Activated CD4-positive, alpha-beta T cell treated with anti-CD3 and anti-CD28 coated beads, Interleukin-2, Interleukin-4, amounts not matched to agents 100 ng/mL and 50 ng/mL, durations not matched to agents 16 hours and 8 hours (primary cell): ENCODE data around the gene RASA3.
"Not testable (repeated sequence)": the region's sequence is repeated elsewhere in the genome, so short reads cannot be mapped to it uniquely, and the experiment has no call there.

Experiments
- DNase-seq: peaks from one replicate; pipeline ENCODE4 v3.0.0-alpha.2; 2020; ENCODE audit warnings: low spot score

RASA3 gene

DNA sequence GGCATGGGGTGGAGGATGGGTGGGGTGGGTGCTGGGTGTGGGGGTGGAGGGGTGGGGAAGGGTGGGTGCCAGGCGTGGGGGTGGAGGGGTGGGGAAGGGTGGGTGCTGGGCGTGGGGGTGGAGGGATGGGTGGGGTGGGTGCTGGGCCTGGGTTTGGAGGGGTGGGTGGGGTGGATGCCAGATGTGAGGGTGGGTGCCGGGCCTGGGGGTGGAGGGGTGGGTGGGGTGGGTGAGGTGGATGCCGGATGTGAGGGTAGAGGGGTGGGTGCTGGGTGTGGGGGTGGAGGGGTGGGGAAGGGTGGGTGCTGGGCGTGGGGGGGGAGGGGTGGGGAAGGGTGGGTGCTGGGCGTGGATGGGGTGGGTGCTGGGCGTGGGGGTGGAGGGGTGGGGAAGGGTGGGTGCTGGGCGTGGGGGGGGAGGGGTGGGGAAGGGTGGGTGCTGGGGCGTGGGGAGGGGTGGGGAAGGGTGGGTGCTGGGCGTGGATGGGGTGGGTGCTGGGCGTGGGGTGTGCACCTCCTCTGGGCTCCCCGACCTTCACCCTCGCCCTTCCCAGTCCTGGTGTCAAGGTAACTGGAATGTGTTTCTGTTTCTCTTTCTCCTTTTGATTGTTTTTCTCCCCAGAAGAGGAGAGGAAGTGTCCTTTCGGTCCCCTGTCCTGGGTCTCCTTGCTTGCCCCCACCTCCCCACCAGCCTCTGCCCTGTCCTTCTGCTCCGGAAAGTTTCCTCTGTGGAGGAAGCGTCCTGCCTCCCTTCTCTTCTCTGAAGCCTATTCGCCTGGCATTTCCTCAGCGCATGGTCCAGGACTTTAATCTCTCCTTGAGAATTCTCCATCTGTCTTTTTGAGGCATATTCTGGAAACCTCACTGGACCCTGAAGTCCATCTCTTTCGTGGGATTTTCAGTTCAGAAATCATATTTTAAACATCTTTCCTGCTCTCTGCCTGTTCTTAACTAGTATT, 23.8 kb upstream of the RASA3 start:
- no peak for DNase-seq

- no peak for DNase-seq
Measured at GRCh38 chr13:114155320-114155719, 22.9 kb upstream of the RASA3 start.

DNA sequence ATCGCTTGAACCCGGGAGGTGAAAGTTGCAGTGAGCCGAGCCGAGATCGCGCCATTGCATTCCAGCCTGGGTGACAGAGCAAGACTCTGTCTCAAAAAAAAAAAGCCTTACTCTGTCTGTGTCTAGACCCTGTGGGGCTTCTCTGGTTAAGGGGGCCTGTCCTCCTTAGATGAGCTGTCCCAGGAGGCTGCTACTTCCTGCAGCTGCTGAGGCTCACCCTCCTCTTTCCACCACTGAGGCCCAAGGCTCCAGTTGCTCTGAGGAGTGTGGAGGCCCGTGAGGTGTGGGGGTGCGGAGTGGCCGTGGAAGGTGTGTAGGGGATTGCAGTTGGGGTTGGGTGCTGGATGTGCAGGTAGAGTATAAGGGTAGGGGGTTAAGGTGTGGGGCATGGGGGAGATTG, 22.1 kb upstream of the RASA3 start:
- DNase-seq = no peak

GRCh38 chr13:114153485-114154080, 21.2 kb upstream of the RASA3 start:
- DNase-seq = no peak

DNA sequence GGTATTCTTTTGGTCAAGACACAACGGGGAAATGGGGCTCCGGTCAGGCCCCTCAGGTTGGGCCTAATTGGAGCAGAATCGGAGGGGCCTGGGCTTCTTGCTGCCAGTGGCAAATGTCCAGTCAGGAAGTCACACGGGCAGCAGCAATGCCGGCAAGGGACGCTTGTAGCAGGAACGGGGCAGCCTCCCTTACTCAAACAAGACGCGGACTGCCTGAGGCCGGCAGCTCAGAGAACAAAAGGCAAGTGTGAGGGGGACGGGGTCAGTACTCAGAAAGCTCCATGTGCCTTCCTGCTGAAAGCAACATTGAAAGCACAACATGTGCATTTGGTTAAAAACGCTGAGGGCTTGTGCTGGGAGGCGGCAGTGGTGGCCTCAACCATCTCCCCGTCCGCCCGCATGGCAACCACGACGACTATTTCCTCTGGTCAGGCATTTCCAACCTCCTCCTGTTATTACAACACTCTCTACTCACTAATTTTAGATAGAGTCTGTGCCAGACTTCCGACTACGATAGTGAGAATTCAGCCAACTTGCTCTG, 20.5 kb upstream of the RASA3 start:
- no peak for DNase-seq

GRCh38 chr13:114152285-114152645, 19.8 kb upstream of the RASA3 start:
- DNase-seq = no peak

GRCh38 chr13:114151565-114152284, 19.3 kb upstream of the RASA3 start:
- no peak for DNase-seq

- no peak for DNase-seq
Measured at GRCh38 chr13:114151031-114151430, 18.6 kb upstream of the RASA3 start.

DNA sequence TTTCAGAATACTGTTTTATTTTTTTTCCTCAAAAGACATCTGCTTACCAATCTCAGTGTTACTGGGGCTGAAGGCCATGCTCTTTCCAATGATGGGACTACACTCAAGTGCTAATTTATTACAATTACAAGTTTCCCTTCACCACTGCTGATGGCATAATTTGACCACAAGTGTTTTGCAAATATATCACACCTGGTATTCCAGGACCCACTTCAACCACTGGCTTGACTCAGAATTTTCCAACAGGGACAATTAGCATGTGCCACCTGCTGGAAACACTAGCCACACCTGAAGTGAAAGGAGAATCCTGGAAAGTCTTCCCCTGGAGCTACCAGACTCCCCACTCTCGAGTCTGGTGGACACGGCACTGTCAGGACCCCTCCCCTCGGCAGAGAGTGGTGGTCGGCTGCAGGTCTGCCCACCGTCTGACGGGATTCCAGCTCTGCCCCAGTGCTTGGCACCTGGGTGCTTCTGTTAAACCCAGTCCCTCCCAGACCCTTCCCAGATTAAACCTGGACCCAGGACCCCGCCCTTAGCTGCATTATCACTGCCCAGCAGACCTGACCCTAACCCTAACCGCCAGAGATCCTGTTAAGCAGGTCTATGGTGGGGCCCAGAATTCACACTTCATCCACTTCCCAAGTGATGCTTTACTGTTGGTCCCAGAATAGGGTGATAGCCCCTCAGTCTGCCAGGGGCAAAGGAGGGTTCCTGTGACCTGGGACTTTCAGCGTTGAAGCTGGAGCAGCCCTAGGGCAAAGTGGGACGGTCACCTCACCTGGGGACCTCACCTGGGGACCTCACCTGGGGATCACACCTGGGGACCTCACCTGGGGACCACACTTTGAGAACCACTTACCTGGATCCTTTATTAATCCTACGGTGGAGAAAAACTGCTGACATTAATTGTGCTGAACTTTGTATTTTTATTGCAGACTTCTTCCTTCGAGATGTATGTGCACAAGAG, 17.6 kb upstream of the RASA3 start:
- DNase-seq = no peak

GRCh38 chr13:114148886-114149285, 16.5 kb upstream of the RASA3 start:
- not testable (repeated sequence) for DNase-seq

DNA sequence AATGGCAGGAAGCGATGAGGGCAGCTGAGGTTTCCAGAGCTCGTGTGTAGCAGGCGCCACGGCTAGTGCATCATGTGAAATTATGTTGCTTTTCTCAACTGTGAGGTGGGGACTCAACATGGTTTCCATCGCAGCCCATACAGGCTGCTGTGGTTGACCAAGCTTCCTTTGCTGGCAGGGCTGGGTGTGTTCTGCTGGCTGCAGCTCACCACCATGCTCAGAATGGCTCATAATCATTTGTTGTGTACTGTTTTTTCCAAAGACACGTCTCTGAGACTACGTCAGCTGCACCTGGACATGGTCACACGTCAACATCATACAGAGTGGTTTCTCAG, 16.1 kb upstream of the RASA3 start:
- peak; percentile 79 for DNase-seq

DNA sequence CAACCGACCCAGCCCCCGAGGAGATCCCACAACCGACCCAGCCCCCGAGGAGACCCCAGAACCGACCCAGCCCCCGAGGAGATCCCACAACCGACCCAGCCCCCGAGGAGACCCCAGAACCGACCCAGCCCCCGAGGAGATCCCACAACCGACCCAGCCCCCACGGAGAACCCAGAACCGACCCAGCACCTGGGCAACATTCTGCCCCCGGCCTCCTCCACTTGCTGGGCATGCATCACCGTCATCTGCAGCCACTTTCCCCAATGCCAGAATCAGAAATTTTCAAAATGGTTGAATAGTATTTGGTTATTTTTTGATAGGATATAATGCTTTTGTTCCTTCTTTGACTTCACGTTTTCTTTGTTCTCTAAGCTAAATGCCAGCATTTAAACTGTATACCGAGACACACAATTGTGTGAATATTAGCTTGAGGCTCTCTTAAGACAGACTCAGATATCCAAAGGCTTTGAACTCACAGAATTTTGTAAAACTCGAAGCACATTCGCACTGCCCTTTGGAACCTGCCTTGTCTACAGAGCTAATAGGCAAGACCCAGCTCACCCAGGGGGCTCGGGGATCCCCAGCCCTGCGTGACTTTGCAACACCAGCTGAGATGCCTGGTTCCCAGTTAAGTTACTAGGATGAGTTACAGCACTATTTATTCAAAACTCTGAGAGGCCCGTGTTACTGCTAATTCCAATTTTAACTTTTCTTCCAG, 15.5 kb upstream of the RASA3 start:
- DNase-seq = no peak

- no peak for DNase-seq
Measured at GRCh38 chr13:114146629-114147028, 14.2 kb upstream of the RASA3 start.

DNA sequence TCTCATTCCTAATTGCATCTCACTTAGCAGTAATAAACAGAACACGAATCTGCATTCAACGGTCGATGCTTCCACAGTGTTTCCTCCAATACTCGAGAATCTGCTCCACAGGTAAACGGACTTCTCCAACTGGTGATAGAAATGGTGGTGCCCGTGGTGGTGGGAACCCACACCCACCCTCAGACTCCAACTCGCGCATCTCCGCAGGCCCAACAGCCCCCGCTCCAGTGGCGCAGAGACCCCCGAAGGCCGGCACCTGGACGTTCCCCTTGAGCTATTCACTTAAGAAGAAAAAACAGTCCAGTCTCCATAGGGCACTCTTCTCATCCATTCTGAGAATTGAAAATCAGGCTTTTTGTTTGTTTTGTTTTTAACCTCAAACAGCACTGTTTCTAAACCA, 13.8 kb upstream of the RASA3 start:
- DNase-seq = no peak

GRCh38 chr13:114145722-114146121, 13.3 kb upstream of the RASA3 start:
- no peak for DNase-seq

DNA sequence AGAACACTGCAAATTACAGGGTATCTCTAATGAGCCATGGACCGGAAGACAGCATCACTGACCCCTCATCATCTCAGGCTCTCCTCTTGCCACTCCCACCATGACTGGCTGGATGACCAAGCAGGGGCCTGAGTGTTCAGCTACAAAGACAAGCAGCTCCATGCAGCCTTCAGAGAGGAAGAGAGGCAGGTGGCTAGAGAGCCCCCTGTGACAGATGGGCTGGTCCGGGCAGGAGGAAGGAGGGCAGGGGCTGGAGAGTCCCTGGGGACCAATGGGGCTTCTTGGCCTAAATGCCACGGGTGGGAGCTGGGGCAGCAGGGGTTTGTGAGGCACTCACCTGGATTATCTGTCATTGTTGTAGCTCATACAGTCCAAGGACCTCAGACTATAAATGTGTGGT, 12.8 kb upstream of the RASA3 start:
- no peak for DNase-seq

DNA sequence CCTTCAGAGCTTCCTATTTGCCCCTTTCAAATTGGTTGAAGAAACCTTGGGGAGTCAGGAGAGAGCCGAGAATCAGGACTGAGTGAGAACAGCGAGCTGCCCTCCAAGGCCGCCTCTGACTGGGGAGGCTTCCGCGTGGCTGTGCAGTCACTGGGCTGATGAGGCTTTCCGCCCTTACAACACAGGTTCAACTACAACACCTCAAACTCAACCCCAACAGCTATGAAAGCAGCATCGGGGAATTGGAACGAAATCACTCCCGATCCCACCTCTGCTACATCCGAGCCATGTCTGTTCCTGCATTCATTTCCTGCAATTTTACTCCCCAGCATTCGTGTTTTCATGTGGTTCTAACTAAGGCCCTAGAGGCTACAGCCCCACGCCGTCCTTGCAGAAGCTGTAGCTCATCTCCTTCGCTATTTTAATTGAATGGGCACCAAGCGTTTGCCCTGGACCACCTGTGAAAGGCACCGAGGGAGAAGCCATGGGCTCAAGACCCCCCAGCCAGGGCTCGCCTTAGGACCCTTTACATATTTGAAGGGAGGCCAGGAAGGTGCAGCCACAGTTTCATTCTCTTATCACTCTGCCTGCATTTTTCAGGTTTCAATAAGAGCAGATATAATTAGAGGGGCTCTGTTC, 12.3 kb upstream of the RASA3 start:
- no peak for DNase-seq

GRCh38 chr13:114143806-114144605, 11.6 kb upstream of the RASA3 start:
- DNase-seq = no peak

DNA sequence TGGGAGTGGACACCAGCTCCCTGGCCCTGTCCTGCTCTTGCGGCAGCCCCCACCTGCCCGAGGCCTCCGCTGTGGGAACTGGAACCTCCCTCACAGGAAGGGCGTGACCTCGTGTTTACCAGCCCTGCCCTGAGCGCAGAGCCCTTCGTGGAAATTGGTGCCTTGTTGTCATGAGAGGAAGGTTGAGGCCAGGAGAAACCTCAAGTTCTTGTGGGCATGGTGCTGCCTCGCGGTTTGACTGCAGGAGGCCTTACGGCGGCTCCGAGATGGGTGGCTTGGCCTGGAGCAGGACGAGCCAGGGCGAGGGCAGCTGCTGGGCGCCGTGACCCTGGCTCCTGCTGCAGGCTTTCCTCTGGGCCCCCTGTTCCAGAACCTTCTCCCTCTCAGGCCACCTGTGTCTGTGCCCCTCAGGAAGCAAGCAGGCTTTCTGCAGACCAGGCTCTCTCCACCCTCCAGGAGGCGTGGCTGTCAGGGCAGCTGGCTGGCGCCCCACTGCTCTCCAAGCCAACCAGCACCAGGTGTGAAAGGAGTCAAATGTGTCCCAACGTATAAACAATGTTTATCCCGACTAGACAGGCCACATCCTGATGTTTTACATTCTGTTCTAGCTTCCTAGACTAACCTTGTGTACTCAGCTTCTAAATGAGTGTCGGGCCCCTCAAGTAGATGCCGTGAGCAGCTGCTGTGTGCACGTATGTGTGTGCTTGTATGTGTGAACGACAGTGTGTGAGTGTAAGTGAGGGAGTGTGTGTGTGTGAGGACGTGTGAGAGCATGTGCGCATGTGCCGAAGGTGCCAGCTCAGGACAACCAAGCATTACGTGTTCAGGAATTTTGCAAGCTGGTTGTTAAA, 10.4 kb upstream of the RASA3 start:
- DNase-seq = peak; percentile 60
